H1 (cell line): ENCODE data around the gene BCL2L1.

Experiments used
- BRCA1 ChIP-seq: IDR thresholded peaks from 2 replicates; pipeline ENCODE4 v1.6.1; 2012; ENCODE audit warnings: low read depth, low read length, improper control_type of control experiment
- EZH2 ChIP-seq: fragments of 200-600 bp; sonication (generic); IDR thresholded peaks from 2 replicates; pipeline ENCODE4 v1.7.1; 2012; ENCODE audit warnings: low read depth, mild to moderate bottlenecking, moderate library complexity, low read length, inconsistent platforms; ENCODE audit not compliant: severe bottlenecking
- JUN ChIP-seq: IDR thresholded peaks from 2 replicates; pipeline ENCODE4 v1.6.1; 2011; ENCODE audit warnings: low read depth, mild to moderate bottlenecking, improper control_type of control experiment, low read length
- JUND ChIP-seq: IDR thresholded peaks from 2 replicates; pipeline ENCODE4 v1.6.1; 2011; ENCODE audit warnings: mild to moderate bottlenecking, improper control_type of control experiment, low read length
- POLR2A ChIP-seq, 2 experiments: IDR thresholded peaks; 1 replicate in 1 of 2; 2 replicates in 1 of 2; pipeline ENCODE4 v1.6.1; 2011; ENCODE audit warnings: low read depth in 2 of 2, low read length in 2 of 2, mild to moderate bottlenecking in 2 of 2; ENCODE audit errors: control extremely low read depth in 1 of 2
- RBBP5 ChIP-seq: IDR thresholded peaks from 2 replicates; pipeline ENCODE4 v1.7.1; 2012; ENCODE audit warnings: low read depth, mild to moderate bottlenecking, inconsistent platforms, low read length, moderate library complexity, borderline replicate concordance
- SP1 ChIP-seq: IDR thresholded peaks from 2 replicates; pipeline ENCODE4 v1.6.1; 2011; ENCODE audit warnings: low read depth, low read length
- TAF1 ChIP-seq: IDR thresholded peaks from 2 replicates; pipeline ENCODE4 v1.6.1; 2011; ENCODE audit warnings: mild to moderate bottlenecking, low read depth, low read length
- TF ChIP-seq, protein P1 (sequence below), 3 experiments: IDR thresholded peaks; 1 replicate in 2 of 3; 2 replicates in 1 of 3; pipeline versions ENCODE4 v1.5.1 to v1.6.1; 2011; ENCODE audit warnings: low read length in 3 of 3, mild to moderate bottlenecking in 3 of 3, inconsistent platforms in 2 of 3, low read depth in 1 of 3, moderate library complexity in 1 of 3; ENCODE audit not compliant: insufficient read depth in 1 of 3; ENCODE audit errors: control extremely low read depth in 1 of 3

DNA sequence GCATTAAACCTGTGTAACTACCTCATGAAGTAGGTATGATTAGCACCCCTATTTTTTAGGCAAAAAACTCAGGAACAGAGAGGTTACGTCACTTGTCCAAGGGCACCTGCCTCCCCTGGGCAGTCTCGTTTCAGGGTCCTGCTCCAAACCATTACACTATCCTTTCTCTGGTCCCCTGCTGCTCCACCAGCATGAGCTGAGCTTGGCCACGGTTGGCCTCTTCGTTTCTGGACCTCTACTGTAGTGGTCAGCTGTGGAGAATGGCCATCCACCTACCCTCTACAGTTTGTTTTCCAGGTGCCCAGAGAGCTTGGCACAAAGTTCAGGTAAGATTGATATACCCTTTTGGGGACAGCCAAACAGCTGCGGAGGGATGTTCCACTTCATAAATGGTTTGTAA lies 68.1 kb downstream of the BCL2L1 start:
- TF ChIP-seq JUN (no peak), RBBP5 (no peak), EZH2 (no peak), POLR2A (IDR thresholded peaks at IDR 0.05; ENCODE audit: control extremely low read depth in 1 of 2, low read depth in 2 of 2, low read length in 2 of 2) (no peak), TAF1 (no peak), JUND (no peak), BRCA1 (no peak), SP1 (no peak)
- TF ChIP-seq, protein P1, sequence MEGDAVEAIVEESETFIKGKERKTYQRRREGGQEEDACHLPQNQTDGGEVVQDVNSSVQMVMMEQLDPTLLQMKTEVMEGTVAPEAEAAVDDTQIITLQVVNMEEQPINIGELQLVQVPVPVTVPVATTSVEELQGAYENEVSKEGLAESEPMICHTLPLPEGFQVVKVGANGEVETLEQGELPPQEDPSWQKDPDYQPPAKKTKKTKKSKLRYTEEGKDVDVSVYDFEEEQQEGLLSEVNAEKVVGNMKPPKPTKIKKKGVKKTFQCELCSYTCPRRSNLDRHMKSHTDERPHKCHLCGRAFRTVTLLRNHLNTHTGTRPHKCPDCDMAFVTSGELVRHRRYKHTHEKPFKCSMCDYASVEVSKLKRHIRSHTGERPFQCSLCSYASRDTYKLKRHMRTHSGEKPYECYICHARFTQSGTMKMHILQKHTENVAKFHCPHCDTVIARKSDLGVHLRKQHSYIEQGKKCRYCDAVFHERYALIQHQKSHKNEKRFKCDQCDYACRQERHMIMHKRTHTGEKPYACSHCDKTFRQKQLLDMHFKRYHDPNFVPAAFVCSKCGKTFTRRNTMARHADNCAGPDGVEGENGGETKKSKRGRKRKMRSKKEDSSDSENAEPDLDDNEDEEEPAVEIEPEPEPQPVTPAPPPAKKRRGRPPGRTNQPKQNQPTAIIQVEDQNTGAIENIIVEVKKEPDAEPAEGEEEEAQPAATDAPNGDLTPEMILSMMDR (IDR thresholded peaks at IDR 0.05; ENCODE audit: control extremely low read depth in 1 of 3, insufficient read depth in 1 of 3, low read depth in 1 of 3, low read length in 3 of 3), result no peak
